Panc1 (cell line): ENCODE data around the gene ZFP1. TPM values are rescaled to one million over a fixed set of nuclear protein-coding genes. Genes with fewer than 3 reads are reported as not detected.

ENCODE experiments used
- ATAC-seq: fragments of 200-7000 bp; cut with Tn5 transposase; 2 replicates; pipeline ENCODE4 v1.9.1; 2020; ENCODE audit warnings: mild to moderate bottlenecking, moderate library complexity
- BruUV-seq: library from RNA; stranded (reverse); fragments of 400-500 nt; replicated peaks from 2 replicates; lab custom pipeline; 2021; lab: Mats Ljungman, UMichigan
- CTCF ChIA-PET: fragments of 300-600 bp; sonication (Branson Sonifier 250); formaldehyde crosslinking; loops from one replicate; lab custom pipeline; 2022; ENCODE audit warnings: antibody characterized with exemption; lab: Charles Lee
- POLR2A ChIA-PET: fragments of 300-600 bp; sonication (Branson Sonifier 250); formaldehyde crosslinking; loops from one replicate; lab custom pipeline; 2022; ENCODE audit warnings: antibody characterized with exemption; lab: Charles Lee
- DNase-seq: peaks from one replicate; pipeline ENCODE4 v3.0.0-alpha.2; 2010; ENCODE audit warnings: low read depth, low spot score
- H3K27ac ChIP-seq: 2 replicates; pipeline ENCODE4 v1.5.1; 2011; ENCODE audit warnings: mild to moderate bottlenecking, low read length, inconsistent platforms
- H3K27me3 ChIP-seq: fragments of 200-500 bp; sonication (Bioruptor generic); 2 replicates; pipeline ENCODE4 v1.6.0; 2014; ENCODE audit warnings: low read length, inconsistent platforms; ENCODE audit not compliant: control insufficient read depth, insufficient read depth
- H3K36me3 ChIP-seq: fragments of 200-500 bp; sonication (Bioruptor generic); 2 replicates; pipeline ENCODE4 v1.5.1; 2014; ENCODE audit warnings: inconsistent platforms, mild to moderate bottlenecking, low read length, moderate library complexity; ENCODE audit not compliant: control insufficient read depth, insufficient read depth
- H3K4me1 ChIP-seq: 2 replicates; pipeline ENCODE4 v1.5.1; 2011; ENCODE audit warnings: inconsistent platforms, mild to moderate bottlenecking, low read length, moderate library complexity; ENCODE audit not compliant: control insufficient read depth, insufficient read depth
- H3K4me3 ChIP-seq, 2 experiments: 2 replicates each; pipeline ENCODE4 v1.5.1; 2011 to 2012; ENCODE audit warnings: low read depth in 2 of 2, low read length in 2 of 2, mild to moderate bottlenecking in 2 of 2, inconsistent platforms in 1 of 2, moderate library complexity in 1 of 2
- H3K9me3 ChIP-seq: fragments of 200-500 bp; sonication (Bioruptor generic); 2 replicates; pipeline ENCODE4 v1.5.1; 2014; ENCODE audit warnings: low read depth, mild to moderate bottlenecking, inconsistent platforms, low read length, moderate library complexity; ENCODE audit not compliant: control insufficient read depth, insufficient read depth
- CTCF ChIP-seq: fragments of 450-650 bp; IDR thresholded peaks from 2 replicates; pipeline ENCODE4 v1.5.1; 2017; ENCODE audit warnings: mild to moderate bottlenecking
- POLR2AphosphoS5 ChIP-seq: IDR thresholded peaks from 2 replicates; pipeline ENCODE4 v1.6.1; 2012; ENCODE audit warnings: mild to moderate bottlenecking, low read depth, low read length, moderate library complexity
- REST ChIP-seq, 2 experiments: IDR thresholded peaks; 2 replicates each; pipeline ENCODE4 v1.6.1; 2011 to 2012; ENCODE audit warnings: low read depth in 2 of 2, control low read depth in 1 of 2, low read length in 1 of 2, mild to moderate bottlenecking in 1 of 2, moderate library complexity in 1 of 2; ENCODE audit not compliant: insufficient read depth in 1 of 2
- SIN3A ChIP-seq: IDR thresholded peaks from 2 replicates; pipeline ENCODE4 v1.6.1; 2012; ENCODE audit warnings: low read depth, mild to moderate bottlenecking, low read length, moderate library complexity, borderline replicate concordance; ENCODE audit not compliant: insufficient read depth
- TCF7L2 ChIP-seq: IDR thresholded peaks from 2 replicates; pipeline ENCODE4 v1.6.1; 2011; ENCODE audit warnings: mild to moderate bottlenecking, low read depth, low read length, inconsistent platforms
- in situ Hi-C: cut with HindIII; loops from 2 replicates; pipeline ENCODE4 v1.10.0; 2016; ENCODE audit warnings: low sequenced_read_pairs, low pct_unique_long_range_greater_than_20kb
- intact Hi-C: fragments of 100-400 bp; cut with micrococcal nuclease; formaldehyde crosslinking; loops from one replicate; pipeline ENCODE4 v1.10.0; 2022; ENCODE audit not compliant: unreplicated experiment
- total RNA-seq: library from RNA; stranded (reverse); gene quantifications from one replicate; pipeline ENCODE4 v1.2.1, GENCODE V29; 2021; ENCODE audit not compliant: unreplicated experiment

Gene ZFP1
- total RNA-seq, 1 experiment from 2014 or later = 10.0 TPM

GRCh38 chr16:75192606-75193264 is 44.4 kb downstream of the ZFP1 start:
- no peak overlapping the region for H3K4me3 ChIP-seq
- H3K4me1 ChIP-seq = no peaks in the 10 kb centered on the region
- ChIA-PET POLR2A (no interaction called here), CTCF (no interaction called here)
- no peaks in the 10 kb centered on the region for H3K9me3 ChIP-seq
- no peak overlapping the region for H3K27ac ChIP-seq
- TF ChIP-seq REST (IDR thresholded peaks at IDR 0.05; ENCODE audit: insufficient read depth in 1 of 2, low read depth in 2 of 2, low read length in 1 of 2) (no peak), TCF7L2 (no peak), SIN3A (no peak), POLR2AphosphoS5 (no peak), CTCF (no peak)
- intact Hi-C loops (no loop called here), in situ Hi-C loops (no loop called here)
- ATAC-seq = no peak
- no TSS peak for BruUV-seq
- no peaks in the 10 kb centered on the region for H3K36me3 ChIP-seq
- no peak for DNase-seq
- no peaks in the 10 kb centered on the region for H3K27me3 ChIP-seq

- BruUV-seq = no TSS peak
- CTCF ChIA-PET = no interaction called here
- ATAC-seq = no peak
- in situ Hi-C loops = no loop called here
- TF ChIP-seq TCF7L2 = no peak
- TF ChIP-seq SIN3A = no peak
- TF ChIP-seq POLR2AphosphoS5 = no peak
- no peak for TF ChIP-seq REST (IDR thresholded peaks at IDR 0.05; ENCODE audit: insufficient read depth in 1 of 2, low read depth in 2 of 2, low read length in 1 of 2)
- no peak for TF ChIP-seq CTCF
- H3K4me3 ChIP-seq = no peak overlapping the region
- intact Hi-C loops = no loop called here
- no peaks in the 10 kb centered on the region for H3K27me3 ChIP-seq
- no peaks in the 10 kb centered on the region for H3K36me3 ChIP-seq
- DNase-seq = no peak
- H3K4me1 ChIP-seq = no peaks in the 10 kb centered on the region
- H3K27ac ChIP-seq = no peak overlapping the region
- no peaks in the 10 kb centered on the region for H3K9me3 ChIP-seq
- POLR2A ChIA-PET = no interaction called here
Measured at GRCh38 chr16:75193265-75193650, 44.9 kb downstream of the ZFP1 start.
